GM19099 (cell line): ENCODE measurements around the gene SNAI3.

Experiments used
- POLR2A ChIP-seq: IDR thresholded peaks from 3 replicates; pipeline ENCODE4 v1.6.1; 2011; ENCODE audit warnings: low read depth; ENCODE audit not compliant: insufficient read length; ENCODE audit errors: extremely low read depth

Gene SNAI3

DNA sequence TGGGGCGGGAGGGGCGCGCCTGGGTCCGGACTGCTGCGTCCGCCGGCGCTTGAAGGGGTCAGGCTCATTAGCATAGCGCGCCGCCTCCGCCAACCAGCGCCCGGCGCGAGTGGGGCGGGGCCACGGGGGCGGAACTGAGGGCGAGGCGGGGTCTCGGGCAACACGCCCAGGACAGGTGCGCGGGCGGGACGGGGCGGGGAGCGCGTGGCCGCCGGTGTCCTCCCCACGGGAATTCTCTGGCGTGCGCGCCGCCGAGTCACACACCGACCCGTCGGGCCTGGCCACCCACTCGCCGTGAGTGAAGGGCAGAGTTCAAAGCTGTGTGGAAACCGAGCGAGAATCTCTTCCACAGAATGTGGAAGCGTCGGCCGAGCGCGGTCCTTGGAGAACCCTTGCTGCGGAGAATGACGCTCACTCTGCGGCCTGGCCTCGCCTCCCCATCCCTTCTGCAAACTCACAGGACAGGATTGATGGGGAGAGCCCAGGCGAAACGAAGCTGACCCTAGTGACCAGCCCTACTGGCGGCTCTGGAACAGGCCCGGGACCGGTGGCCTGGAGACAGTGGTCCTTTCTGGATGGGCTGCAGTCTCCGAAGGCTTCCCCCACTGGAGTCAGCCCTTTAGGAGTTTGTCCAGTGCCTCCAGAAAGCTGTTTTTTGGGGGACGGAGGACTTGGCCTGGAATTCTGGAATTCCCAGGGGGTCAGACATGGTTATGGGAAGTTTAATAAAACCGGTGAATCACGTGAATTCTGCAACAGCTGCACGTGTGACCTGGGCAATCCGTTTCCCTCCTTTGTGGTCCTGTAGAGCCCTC lies at the start of gene SNAI3:
Gene SNAI3, minus strand, starts transcription at position 69 of the 815 bp plus-strand sequence. CDS start 101 bp downstream, outside the sequence.
- no peak for TF ChIP-seq POLR2A

DNA sequence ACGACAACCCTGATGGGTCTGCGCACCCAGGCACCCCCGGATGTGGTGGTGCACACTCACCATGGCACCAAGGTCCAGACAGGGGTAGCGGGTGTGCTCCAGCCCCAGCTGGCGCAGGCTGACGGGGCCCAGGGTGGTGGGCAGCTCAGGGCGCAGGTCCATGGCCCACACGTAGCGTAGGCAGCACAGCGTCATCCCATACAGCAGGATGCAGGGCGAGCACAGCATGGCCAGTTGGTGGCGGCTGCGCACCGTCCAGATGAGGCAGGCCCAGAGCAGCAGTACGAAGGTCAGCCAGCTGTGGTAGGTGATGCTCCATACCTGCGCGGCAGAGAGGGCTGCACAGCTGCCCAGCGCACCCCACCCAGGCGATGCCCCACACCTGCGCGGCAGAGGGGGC lies 49.8 kb upstream of the SNAI3 start:
- TF ChIP-seq POLR2A: no peak

DNA sequence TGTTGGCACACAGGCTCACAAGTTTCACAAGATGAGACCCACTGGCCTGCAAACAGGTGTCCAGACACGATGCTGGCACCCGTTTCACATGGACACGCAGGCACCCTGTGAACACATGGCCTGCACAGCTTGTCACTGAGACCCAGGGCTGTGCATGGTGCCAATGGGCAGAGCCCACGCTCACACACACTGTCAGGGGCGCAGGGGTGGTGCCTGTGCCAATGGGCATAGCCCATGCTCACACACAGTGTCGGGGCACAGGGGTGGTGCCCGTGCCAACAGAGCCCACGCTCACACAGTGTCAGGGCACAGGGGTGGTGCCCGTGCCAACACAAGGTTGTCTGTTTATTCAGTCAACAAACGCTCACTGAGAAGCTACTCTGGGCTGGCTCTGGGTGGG lies 49.3 kb upstream of the SNAI3 start:
- no peak for TF ChIP-seq POLR2A

DNA sequence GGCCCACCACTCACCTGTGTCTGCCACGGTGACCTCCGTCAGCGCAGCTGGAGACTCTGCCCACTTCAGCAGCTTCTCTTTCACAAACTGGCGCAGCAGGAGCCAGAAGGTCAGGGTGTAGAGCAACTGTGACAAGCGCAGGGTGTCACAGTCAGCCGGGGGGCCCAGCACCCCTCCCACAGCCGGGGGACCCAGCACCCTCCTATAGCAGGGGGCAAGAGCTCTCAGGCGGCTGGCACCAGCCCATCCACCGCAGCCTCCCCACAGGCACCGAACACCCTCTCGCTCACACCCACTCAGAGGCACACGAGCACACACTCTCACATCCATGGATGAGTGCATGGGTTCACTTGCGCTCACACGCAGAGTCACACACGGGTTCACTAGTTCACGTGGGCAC lies 48.8 kb upstream of the SNAI3 start:
- TF ChIP-seq POLR2A: no peak

DNA sequence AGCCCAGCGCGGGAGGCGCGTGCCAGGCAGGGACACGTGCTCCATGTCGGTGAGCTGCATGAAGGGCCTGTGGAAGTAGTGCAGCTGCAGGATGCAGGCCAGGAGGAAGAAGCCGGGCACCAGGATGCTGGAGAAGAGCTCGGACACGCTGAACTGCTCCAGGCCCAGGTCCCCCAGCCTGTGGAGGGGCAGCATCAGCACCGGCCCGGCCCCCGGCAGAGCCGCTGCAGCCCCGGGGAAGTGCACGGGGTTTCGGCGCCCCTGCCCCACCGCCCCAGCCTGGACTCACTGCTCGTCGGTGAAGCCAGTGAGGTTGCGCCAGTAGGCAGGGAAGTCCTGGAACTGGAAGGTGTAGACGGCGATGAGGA lies 48.0 kb upstream of the SNAI3 start:
- TF ChIP-seq POLR2A: no peak

DNA sequence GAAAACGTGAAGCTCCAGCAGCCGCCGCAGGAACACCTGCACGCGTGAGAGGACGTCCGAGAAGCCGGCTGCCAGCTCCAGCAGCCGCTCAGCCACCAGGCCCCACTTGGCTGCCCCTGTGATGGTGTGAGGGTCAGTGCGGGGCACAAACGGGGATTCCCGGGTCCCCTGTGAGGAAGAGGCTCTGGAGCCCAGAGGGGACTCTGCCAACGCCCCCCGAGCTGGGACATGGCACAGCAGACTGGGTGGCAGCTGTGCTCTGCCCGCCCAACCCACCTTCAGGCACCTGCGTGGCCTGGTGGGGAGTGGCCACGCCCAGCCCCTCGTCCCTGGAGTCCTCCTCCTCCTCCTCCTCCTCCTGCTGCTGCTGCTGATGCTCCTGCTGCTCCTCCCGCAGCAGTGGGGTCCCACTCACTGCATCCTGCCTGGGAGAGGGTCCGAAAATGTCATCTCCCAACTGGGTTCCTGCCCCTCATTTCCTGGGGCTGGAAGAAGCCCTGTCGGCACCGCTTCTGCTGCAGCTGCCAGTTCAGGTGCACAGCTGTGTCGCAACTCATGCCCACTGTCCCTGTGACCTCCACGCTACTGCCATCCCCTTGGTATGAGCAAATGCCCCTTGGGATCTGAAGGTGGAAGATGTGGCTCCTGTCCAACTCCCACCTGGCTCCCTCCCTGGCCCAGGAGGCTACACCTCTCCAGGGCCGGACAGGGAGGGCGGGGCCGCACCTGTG lies 47.5 kb upstream of the SNAI3 start:
- no peak for TF ChIP-seq POLR2A

DNA sequence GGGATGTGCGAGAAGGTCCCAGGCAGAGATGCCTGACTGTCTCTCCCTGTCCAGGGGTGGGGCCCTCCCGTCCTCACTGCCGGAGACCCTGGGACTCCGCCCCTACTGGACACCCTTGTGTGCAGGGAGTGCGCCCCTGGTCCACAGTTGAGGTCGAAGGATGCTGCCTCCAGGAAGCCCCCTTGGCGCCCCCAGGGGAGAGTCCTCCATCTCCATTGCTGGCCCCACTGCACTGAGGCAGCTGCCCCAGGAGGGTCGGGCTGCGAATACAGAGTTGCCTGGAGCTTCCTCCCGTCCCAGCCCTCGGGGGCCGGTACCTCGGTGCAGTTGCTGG lies 46.6 kb upstream of the SNAI3 start:
- TF ChIP-seq POLR2A: no peak

DNA sequence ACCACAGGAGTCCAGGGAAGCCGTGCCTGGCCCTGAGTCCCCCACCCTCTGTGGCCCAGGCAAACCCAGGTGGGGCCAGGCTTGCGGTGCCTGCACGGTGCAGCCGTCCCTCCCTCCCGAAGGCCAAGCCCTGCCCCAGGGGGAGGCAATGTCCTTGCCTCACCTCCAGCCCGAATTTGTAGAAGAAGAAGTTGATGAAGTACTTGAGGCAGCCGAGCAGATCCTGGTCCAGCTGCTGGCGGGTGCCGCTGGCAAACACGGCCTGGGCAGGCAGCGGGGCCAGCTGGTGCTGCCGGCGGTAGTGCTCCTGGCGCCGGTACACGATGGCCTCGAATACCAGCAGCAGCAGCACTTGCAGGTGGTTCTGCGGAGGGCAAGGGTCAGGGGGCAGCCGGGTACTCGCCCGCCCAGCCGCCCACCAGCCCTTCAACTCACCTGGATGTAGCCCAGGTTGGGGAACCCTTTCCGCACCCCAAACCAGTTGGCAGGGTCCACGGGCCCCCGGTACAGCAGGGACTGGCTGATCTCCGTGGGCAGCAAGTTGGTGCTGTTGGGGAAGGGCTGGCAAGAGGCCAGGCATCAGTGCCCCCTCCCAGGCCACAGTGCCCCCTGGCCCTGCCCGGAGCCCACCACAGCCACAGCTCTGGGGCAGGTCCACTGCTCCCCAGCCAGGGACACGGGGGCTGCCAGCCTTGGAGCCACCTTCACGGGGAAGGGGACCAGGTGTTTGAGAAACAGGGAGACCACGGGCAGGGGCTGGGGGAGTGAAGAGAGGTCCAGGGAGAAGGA lies 46.1 kb upstream of the SNAI3 start:
- no peak for TF ChIP-seq POLR2A

DNA sequence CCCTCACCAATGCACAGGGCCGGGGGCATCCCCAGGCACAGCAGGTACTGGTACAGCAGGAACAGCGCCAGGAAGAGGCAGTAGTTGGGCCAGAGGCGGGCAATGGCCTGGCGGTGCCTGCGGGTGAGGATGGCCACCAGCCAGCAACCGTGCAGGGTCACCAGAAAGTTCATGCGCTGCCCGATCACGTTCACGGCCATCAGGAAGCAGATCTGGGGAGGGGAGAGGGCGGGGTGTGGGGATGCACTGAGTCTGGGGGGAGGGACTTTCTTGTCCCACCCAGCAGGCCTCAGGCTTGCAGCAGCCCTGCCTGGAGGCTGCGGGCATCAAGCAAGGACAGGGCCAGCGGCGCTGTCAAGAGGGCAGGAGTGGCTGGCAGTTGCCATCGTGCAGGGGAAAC lies 45.4 kb upstream of the SNAI3 start:
- TF ChIP-seq POLR2A: no peak

DNA sequence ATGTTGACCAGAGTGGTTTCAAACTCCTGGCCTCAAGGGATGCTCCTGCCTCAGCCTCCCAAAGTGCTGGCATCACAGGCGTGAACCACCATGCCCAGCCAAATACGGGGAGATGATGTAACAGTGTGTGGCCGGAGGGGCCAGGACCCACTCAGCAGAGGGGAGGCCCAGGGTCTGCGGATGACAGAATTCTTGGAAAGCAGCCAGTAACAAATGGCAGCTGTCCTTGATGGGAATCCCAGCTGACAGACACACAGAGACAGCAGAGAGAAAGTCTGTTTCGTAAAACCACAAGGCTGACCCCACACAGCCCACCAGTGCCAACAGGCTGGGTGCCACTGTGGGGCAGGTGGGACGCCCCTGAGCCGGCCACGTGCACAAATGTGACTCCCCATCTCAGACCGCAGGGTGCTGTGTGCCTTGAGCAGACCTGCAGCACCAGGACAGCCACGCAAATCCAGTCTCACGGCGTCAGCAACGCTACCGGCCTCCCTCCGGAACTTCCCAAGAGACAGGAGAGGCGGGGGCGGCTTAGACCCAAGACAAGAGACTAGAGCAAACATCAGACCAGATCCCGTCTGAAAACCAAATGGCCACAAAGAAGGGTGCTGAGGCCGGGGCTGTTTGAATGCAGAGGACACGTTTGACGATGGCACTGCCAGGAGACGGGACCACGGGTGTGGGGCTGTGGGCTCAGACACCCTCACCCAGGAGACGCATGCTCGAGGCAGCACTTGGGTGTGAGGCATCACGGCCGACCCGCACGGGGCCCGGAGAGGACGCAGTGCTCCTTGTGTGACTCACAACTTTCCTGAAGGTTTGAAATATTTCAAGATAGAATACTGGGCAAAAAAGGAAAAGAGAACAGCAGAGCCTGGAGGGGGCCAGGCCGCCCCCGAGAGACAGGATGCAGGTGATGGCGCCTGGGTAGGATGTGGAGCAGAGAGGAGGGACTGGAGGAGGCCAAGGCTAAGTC lies 44.6 kb upstream of the SNAI3 start:
- TF ChIP-seq POLR2A: no peak

DNA sequence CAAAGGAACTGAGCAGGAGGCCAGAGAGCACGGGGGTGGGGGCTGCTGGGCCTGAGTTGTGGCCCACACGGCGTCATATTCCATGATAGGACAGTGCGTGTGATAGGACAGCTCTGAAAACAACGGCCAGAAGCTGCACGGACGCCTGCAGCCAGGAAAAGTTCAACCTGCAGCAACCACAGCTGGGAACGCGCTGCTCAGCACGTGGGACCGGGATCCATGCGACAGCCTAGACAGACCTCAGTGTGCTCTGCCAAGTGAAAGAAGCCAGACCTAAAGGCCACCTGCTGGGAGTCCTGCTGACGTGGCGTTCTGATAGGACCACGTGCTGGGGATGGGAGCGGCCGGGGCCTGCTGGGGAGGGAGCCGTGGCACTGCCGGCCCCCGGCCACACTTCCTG lies 41.6 kb upstream of the SNAI3 start:
- no peak for TF ChIP-seq POLR2A

DNA sequence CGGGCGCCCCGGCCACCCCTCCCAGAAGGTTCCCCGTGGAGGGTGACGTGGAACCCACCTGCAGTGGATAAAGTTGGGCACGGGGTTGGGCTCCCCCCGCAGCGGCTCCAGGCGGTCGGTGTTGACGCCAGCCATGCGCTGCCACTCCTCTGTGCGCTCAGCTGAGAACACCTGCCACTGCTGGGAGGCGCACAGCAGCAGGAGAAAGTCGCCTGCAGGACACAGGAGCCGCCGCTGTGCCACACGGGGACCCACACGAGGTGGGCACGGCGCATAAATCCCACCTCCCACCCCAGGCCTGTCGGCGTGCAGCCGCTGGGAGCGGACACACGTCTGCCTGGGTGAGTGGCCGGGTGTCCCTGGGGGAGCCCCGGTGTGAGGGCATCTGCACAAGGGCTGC lies 40.7 kb upstream of the SNAI3 start:
- no peak for TF ChIP-seq POLR2A

DNA sequence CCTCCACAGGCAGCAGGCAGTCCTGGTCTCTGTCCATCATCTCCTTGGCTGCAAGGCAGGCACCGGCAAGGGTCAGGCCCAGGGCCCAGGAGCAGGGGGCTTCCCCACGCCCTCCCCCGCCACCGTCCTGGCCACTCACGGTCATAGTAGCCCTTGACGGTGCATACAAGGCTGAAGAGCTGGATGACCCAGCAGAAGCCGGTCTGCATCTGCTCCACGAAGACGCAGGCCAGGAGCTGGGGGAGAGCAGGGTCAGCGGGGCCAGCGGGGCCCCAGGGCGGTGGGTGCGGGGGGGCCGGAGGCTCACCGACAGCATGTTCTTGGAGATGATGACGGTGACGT lies 40.1 kb upstream of the SNAI3 start:
- TF ChIP-seq POLR2A: no peak

DNA sequence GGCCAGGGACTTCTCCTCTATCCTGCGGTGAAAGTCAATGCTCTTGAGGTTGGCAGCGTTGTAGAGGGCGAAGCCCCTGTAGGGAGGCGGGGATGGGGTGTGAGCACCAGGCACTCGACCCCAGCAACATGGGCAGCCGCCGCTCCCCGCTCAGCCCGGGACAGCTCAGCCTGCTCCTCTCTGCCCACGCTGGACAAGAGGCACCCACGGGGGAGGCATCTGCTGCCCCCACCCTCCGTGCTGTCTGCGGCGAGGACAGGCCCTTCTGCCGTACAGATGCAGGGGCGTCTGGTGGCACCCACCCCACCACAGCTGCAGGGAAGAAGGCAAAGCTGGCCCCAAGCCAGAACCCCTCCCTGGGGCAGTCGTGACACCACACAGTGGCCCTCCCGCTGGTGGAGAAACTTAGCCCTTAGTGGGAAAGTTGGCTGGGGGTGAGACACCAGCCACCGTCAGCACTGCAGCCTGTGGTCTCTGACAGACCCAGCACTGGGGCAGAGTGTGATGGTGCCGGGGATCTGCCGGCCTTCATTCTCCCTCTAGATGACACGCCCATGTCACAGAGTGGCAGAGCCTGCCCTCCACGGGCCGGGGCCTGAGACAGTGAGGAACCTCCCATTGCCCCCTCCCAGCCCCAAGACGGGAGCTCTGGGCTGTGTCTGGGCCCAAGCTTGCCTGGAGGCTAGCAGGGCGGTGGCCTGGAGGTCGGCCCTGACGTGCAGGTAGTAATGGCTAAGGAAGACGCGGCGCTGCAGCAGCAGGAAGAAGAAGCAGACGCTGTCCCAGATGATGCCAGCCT lies 39.5 kb upstream of the SNAI3 start:
- TF ChIP-seq POLR2A: no peak
